ENCODE results near the gene WHRN.

Gene WHRN

DNA sequence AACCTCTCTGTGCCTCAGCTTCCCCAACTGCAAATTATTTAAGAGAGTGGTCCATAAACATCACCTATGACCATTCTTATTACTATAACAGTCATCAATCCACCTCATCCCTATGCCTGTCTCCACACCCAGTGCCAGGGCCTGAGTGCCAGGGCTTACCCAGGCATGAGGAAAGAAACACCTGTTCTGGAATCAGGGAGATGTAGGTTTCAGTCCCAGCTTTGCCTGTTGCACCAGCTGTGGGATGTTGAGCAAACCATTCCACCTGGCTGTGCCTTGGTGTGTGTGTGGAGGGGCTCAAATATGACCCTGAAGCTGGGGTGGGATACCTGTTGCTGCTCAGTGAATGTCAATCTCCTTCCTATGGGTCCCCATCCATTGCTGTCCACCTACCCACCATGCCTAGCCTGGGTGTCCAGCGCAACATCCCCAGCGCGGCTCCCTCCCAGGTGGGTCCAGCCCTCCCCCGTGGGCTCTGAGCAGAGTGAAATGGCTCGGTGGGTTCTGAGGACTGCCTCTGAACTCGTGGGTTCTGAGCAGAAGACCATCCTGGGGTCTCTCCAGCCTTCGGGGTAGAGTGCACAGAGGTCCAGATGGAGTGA lies 133.8 kb downstream of the WHRN start:
- Histone ChIP-seq H3K27me3 (replicated peaks; ENCODE audit: control insufficient read depth, insufficient read depth, low read length, poor library complexity, severe bottlenecking) (no peaks in the 10 kb centered on the region), H3K9me3 (ENCODE audit: control insufficient read depth, low read length) (no peaks in the 10 kb centered on the region), H3K4me1 (ENCODE audit: control insufficient read depth, insufficient read depth, low read length, poor library complexity, severe bottlenecking) (peaks cover 92% of the 10 kb centered on the region), H3K4me3 (ENCODE audit: insufficient read depth, low read depth, low read length, poor library complexity, severe bottlenecking) (peak overlapping the region; percentile 43), H3K36me3 (ENCODE audit: control insufficient read depth, insufficient read depth, low read length) (peaks cover 43% of the 10 kb centered on the region), H3K27ac (ENCODE audit: insufficient read depth, low read length, poor library complexity, severe bottlenecking) (peak overlapping the region; percentile 75)
- no peak for DNase-seq

DNA sequence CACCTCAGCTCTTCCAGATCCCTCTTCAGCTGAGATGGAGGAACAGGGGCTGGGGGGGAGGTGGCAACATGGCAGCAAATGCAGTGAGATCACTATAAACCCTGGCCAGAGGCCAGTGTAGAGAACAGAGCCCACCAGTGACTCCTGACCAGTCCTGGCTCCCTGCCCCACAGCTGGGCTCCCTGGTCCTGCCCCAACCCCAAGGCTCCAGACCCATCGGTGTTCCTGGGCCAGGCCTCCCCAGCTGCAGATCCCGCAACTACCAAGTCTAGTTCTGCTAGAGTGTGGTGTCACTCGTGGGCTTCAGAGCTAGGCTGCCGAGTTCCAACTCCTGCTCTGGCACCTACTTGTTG lies 134.3 kb downstream of the WHRN start:
- Histone ChIP-seq H3K27me3 (replicated peaks; ENCODE audit: control insufficient read depth, insufficient read depth, low read length, poor library complexity, severe bottlenecking) (no peaks in the 10 kb centered on the region), H3K4me3 (ENCODE audit: insufficient read depth, low read depth, low read length, poor library complexity, severe bottlenecking) (no peak overlapping the region), H3K9me3 (ENCODE audit: control insufficient read depth, low read length) (no peaks in the 10 kb centered on the region), H3K27ac (ENCODE audit: insufficient read depth, low read length, poor library complexity, severe bottlenecking) (peak overlapping the region; percentile 75), H3K36me3 (ENCODE audit: control insufficient read depth, insufficient read depth, low read length) (peaks cover 40% of the 10 kb centered on the region), H3K4me1 (ENCODE audit: control insufficient read depth, insufficient read depth, low read length, poor library complexity, severe bottlenecking) (peaks cover 97% of the 10 kb centered on the region)
- no peak for DNase-seq

DNA sequence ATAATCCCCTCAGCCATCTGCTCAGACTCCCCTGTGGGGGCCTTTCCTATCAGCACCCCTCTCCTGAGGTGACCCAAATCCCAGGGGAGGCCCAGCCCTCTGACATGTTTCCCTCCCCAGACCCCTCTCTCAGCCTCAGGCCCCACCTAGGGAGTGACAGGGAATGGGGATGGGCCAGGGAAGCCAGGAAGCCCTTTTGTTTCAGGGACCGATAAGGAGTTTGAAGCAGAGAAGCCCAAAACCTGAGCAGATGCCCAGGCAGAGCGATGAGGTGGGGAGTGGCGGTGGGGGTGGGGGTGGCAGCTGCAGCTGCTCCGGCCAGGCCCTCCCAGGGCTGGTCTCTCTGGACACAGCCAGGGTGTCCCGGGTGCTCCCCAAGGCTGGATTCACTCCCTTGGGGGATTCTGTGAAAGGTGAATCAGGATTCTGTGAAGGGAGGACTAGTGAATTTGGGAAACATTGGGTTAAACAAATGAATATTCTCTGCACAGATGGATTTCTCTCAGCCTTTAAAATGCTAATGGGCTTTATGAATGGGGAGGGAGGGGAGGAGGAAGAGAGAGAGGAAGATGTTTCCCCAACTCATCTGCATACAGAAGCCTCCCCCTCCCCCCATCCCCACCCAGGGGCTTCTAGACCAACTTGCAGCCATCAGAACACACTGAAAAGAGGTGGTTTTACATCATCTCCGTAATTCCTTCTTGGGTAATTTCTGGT lies 134.9 kb downstream of the WHRN start:
- peaks cover 98% of the 10 kb centered on the region for H3K4me1 ChIP-seq (ENCODE audit: control insufficient read depth, insufficient read depth, low read length, poor library complexity, severe bottlenecking)
- H3K27ac ChIP-seq (ENCODE audit: insufficient read depth, low read length, poor library complexity, severe bottlenecking): peak overlapping the region; percentile 75
- H3K4me3 ChIP-seq (ENCODE audit: insufficient read depth, low read depth, low read length, poor library complexity, severe bottlenecking): no peak overlapping the region
- no peaks in the 10 kb centered on the region for H3K9me3 ChIP-seq (ENCODE audit: control insufficient read depth, low read length)
- no peaks in the 10 kb centered on the region for H3K27me3 ChIP-seq (replicated peaks; ENCODE audit: control insufficient read depth, insufficient read depth, low read length, poor library complexity, severe bottlenecking)
- no peak for DNase-seq
- H3K36me3 ChIP-seq (ENCODE audit: control insufficient read depth, insufficient read depth, low read length): peaks cover 40% of the 10 kb centered on the region

DNA sequence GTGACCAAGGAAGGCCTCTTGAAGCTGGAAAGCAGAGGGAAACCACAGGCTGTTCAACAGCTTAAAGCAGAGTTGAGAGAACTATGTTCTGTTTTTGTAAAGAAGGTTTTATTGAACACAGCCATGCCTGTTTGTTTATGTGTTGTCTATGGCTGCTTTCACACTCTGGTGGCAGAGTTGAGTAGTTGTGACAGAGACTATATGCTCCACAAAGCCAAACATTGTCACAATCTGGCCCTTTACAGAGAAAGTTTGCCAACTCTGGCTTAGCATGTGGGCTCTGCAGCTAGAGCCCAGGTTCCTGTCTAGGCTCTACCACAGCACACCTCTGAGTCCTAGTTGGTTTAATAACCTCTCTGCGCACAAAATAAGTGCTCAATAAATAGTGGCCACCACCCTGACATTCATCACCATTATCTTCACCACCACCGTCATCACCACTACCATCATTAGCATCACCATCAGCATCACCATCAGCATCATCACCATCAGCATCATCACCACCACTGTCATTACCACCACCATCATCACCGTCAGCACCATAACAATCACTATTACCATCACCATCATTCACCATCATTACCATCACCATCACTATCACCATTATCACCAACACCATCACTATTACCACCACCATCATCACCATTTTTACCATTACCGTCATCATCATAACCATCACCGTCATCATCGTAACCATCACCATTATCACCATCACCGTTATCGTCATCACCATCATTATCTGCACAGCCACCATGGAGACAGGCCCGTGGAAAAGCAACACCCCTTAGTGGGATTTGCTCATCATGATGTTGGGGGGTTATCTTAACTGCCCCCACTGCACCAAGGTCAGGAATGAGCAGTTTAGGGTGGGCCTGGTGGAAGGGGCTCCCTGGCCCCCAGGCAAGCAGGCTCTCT lies 135.8 kb downstream of the WHRN start:
- H3K9me3 ChIP-seq (ENCODE audit: control insufficient read depth, low read length): no peaks in the 10 kb centered on the region
- no peak overlapping the region for H3K4me3 ChIP-seq (ENCODE audit: insufficient read depth, low read depth, low read length, poor library complexity, severe bottlenecking)
- peaks cover 97% of the 10 kb centered on the region for H3K4me1 ChIP-seq (ENCODE audit: control insufficient read depth, insufficient read depth, low read length, poor library complexity, severe bottlenecking)
- peaks cover 38% of the 10 kb centered on the region for H3K36me3 ChIP-seq (ENCODE audit: control insufficient read depth, insufficient read depth, low read length)
- H3K27me3 ChIP-seq (replicated peaks; ENCODE audit: control insufficient read depth, insufficient read depth, low read length, poor library complexity, severe bottlenecking): no peaks in the 10 kb centered on the region
- no peak for DNase-seq
- peak overlapping the region; percentile 75 for H3K27ac ChIP-seq (ENCODE audit: insufficient read depth, low read length, poor library complexity, severe bottlenecking)

DNA sequence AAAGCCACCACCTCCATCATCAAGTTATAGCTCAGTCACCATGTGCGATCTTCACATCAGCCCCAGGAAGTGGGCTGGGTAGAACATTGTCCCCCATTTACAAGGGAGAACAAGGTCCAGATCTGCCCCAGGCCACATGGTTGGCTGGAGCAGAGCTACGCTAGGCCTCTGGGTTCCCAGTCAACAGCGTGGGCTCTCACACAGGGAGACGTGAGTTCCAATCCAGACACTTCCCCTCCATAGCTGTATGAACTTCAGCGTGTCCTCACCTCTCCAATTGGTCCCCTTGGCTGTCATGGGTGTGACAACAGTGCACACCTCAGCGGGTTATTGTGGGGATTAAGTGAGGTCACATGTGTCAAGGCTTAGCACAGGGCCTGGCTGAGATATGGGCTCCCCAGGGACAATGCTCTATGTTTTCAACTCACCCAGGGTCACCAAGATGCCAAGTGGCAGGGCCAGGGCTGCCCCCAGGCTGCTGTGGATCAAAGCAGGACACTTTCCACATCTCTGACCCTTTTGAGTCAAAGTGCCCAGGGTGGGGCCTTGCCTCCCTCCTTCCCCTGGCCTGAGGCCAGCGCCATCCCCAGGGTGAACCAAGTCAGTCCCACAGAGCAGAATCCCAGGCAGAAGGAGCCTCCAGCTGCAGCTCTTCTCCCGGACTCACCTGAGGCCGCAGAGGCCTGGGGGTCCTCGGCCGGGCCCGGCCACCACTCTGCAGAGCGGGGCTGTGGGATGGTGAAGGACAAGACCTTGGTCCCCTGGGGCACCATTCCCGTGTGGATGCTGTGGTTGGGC lies 137.3 kb downstream of the WHRN start:
- Histone ChIP-seq H3K4me3 (ENCODE audit: insufficient read depth, low read depth, low read length, poor library complexity, severe bottlenecking) (no peak overlapping the region), H3K36me3 (ENCODE audit: control insufficient read depth, insufficient read depth, low read length) (peaks cover 49% of the 10 kb centered on the region), H3K27me3 (replicated peaks; ENCODE audit: control insufficient read depth, insufficient read depth, low read length, poor library complexity, severe bottlenecking) (no peaks in the 10 kb centered on the region), H3K4me1 (ENCODE audit: control insufficient read depth, insufficient read depth, low read length, poor library complexity, severe bottlenecking) (peaks cover 97% of the 10 kb centered on the region), H3K9me3 (ENCODE audit: control insufficient read depth, low read length) (no peaks in the 10 kb centered on the region), H3K27ac (ENCODE audit: insufficient read depth, low read length, poor library complexity, severe bottlenecking) (peak overlapping the region; percentile 61)
- DNase-seq: no peak

DNA sequence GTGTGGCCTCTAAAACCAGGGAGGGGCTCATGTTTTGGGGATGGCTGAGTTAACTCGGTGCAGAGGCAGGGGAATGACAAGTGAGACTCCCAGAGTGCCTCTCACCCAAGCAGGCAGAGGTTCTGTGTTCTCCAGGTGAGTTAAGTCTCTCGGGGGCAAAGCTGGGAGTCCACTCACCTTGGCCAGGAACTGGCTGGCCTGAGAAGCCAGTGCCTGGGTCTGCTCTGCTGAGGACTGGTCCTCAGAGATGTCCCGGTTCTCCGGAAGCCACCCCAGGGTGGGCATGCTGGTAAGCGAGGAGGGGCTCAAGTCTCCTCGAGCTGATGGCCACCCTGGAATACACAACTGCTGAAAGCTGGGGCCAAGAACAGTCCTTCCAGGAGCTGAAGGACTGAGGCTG lies 137.9 kb downstream of the WHRN start:
- Histone ChIP-seq H3K27me3 (replicated peaks; ENCODE audit: control insufficient read depth, insufficient read depth, low read length, poor library complexity, severe bottlenecking) (no peaks in the 10 kb centered on the region), H3K4me1 (ENCODE audit: control insufficient read depth, insufficient read depth, low read length, poor library complexity, severe bottlenecking) (peaks cover 95% of the 10 kb centered on the region), H3K36me3 (ENCODE audit: control insufficient read depth, insufficient read depth, low read length) (peaks cover 55% of the 10 kb centered on the region), H3K9me3 (ENCODE audit: control insufficient read depth, low read length) (no peaks in the 10 kb centered on the region), H3K27ac (ENCODE audit: insufficient read depth, low read length, poor library complexity, severe bottlenecking) (peak overlapping the region; percentile 61), H3K4me3 (ENCODE audit: insufficient read depth, low read depth, low read length, poor library complexity, severe bottlenecking) (no peak overlapping the region)
- DNase-seq: no peak

DNA sequence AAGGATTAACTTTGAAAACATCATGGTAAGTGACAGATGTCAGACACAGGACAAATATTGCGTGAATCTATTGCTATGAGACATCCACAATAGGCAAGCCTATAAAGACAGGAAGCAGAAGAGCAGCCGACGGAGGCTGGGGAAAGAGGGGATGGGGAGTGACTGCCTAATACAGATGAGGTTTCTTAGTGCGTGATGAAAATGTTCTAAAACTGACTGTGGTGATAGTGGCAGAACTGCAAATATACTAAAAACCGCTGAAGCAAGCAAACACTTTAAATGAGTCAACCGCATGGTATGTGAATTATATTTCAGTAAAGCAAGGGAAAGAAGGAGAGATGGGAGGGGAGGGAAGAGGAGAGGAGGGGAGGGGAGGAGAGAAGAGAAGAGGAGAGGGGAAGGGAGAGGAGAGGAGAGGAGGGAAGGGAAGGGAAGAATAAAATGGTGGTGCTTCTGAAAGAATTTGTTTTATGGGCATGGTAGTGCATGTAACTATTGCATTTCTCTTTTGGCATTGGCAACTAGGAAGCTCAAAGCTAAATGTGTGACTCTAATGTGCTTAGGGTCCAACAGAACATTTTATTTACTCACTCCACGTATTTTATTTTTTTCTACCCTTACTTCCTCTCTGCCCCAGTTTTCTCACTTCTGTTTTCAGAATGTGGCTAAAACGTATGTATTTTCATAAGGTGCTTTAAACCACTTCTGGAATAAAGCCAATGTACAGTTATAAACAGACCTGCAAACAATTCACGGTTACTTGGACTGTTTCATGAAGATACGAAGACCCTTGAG lies 138.7 kb downstream of the WHRN start:
- peaks cover 93% of the 10 kb centered on the region for H3K4me1 ChIP-seq (ENCODE audit: control insufficient read depth, insufficient read depth, low read length, poor library complexity, severe bottlenecking)
- H3K27ac ChIP-seq (ENCODE audit: insufficient read depth, low read length, poor library complexity, severe bottlenecking): peak overlapping the region; percentile 61
- peaks cover 63% of the 10 kb centered on the region for H3K36me3 ChIP-seq (ENCODE audit: control insufficient read depth, insufficient read depth, low read length)
- peak overlapping the region; percentile 3 for H3K4me3 ChIP-seq (ENCODE audit: insufficient read depth, low read depth, low read length, poor library complexity, severe bottlenecking)
- no peaks in the 10 kb centered on the region for H3K9me3 ChIP-seq (ENCODE audit: control insufficient read depth, low read length)
- DNase-seq: peak in 1 of 3 donors; percentile 48
- H3K27me3 ChIP-seq (replicated peaks; ENCODE audit: control insufficient read depth, insufficient read depth, low read length, poor library complexity, severe bottlenecking): no peaks in the 10 kb centered on the region

DNA sequence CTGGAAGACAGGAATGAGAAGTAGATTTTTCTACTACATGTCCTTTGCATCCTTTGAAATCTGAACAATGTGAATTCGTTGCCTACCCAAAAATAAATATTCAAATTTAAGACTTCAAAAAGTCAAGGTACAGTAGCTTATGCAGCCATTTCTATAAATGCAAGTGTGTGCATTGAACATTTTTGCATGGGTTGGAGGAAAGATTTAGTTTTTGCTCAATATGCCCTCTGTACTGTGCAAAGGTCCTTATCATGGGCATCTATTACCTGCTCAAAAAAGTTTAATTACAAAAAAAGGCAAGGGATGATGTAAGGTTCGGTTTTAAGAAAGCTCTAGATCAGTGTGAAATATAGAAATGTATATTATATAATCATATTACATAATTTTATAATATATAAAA lies 140.1 kb downstream of the WHRN start:
- Histone ChIP-seq H3K27me3 (replicated peaks; ENCODE audit: control insufficient read depth, insufficient read depth, low read length, poor library complexity, severe bottlenecking) (no peaks in the 10 kb centered on the region), H3K27ac (ENCODE audit: insufficient read depth, low read length, poor library complexity, severe bottlenecking) (peak overlapping the region; percentile 51), H3K9me3 (ENCODE audit: control insufficient read depth, low read length) (no peaks in the 10 kb centered on the region), H3K4me1 (ENCODE audit: control insufficient read depth, insufficient read depth, low read length, poor library complexity, severe bottlenecking) (peaks cover 80% of the 10 kb centered on the region), H3K4me3 (ENCODE audit: insufficient read depth, low read depth, low read length, poor library complexity, severe bottlenecking) (no peak overlapping the region), H3K36me3 (ENCODE audit: control insufficient read depth, insufficient read depth, low read length) (peaks cover 74% of the 10 kb centered on the region)
- no peak for DNase-seq

Data from effector memory CD4-positive, alpha-beta T cell (primary cell).